K562 (cell line): ENCODE data around the gene IL17REL. TPM values are rescaled to one million over a fixed set of nuclear protein-coding genes. Genes with fewer than 3 reads are reported as not detected.
A peak's percentile ranks its signal among the peaks of the same experiment; 100 is the strongest.

Source experiments
- CBX5 ChIP-seq: IDR thresholded peaks from 2 replicates; pipeline ENCODE4 v1.6.1; 2014; ENCODE audit warnings: low read depth, borderline replicate concordance
- CCAR2 ChIP-seq: fragments of 200-400 bp; formaldehyde crosslinking; IDR thresholded peaks from 2 replicates; pipeline ENCODE4 v1.6.1; 2017; ENCODE audit warnings: mild to moderate bottlenecking, low read depth, low read length
- EP400 ChIP-seq: fragments of 450-650 bp; IDR thresholded peaks from 2 replicates; pipeline ENCODE4 v1.6.1; 2017; ENCODE audit warnings: antibody characterized with exemption, mild to moderate bottlenecking, moderate library complexity
- FIP1L1 ChIP-seq: fragments of 200-400 bp; formaldehyde crosslinking; IDR thresholded peaks from 2 replicates; pipeline ENCODE4 v1.6.1; 2018; ENCODE audit warnings: mild to moderate bottlenecking, low read depth, low read length; ENCODE audit not compliant: poor library complexity, severe bottlenecking
- FOXO4 ChIP-seq: fragments of 450-650 bp; formaldehyde crosslinking; IDR thresholded peaks from 2 replicates; pipeline ENCODE4 v1.4.0; 2020; ENCODE audit warnings: mild to moderate bottlenecking, moderate library complexity
- HDAC8 ChIP-seq: fragments of 450-650 bp; IDR thresholded peaks from 2 replicates; pipeline ENCODE4 v1.6.1; 2016; ENCODE audit warnings: mild to moderate bottlenecking, missing genetic modification characterization, moderate library complexity, missing compliant biosample characterization
- HNRNPUL1 ChIP-seq: fragments of 200-400 bp; formaldehyde crosslinking; IDR thresholded peaks from 2 replicates; pipeline ENCODE4 v1.6.1; 2017; ENCODE audit warnings: low read length
- MECOM ChIP-seq: fragments of 250-450 bp; sonication (Bioruptor Pico); IDR thresholded peaks from 2 replicates; pipeline ENCODE4 v1.8.0; 2022; ENCODE audit warnings: inconsistent platforms
- MIER1 ChIP-seq: fragments of 450-650 bp; IDR thresholded peaks from 2 replicates; pipeline ENCODE4 v1.6.1; 2016; ENCODE audit warnings: antibody characterized with exemption, mild to moderate bottlenecking, low read depth
- NEUROD1 ChIP-seq: fragments of 150-350 bp; IDR thresholded peaks from 2 replicates; pipeline ENCODE4 v1.6.1; 2014; ENCODE audit warnings: borderline replicate concordance, low read length, low read depth; ENCODE audit not compliant: partially characterized antibody
- RBM22 ChIP-seq: fragments of 200-400 bp; formaldehyde crosslinking; IDR thresholded peaks from 2 replicates; pipeline ENCODE4 v1.6.1; 2018; ENCODE audit warnings: low read length, low read depth; ENCODE audit not compliant: poor library complexity, severe bottlenecking
- RBM39 ChIP-seq: fragments of 200-400 bp; formaldehyde crosslinking; optimal IDR thresholded peaks from 2 replicates; pipeline ENCODE3; 2018; ENCODE audit warnings: low read depth, low read length
- SETDB1 ChIP-seq: IDR thresholded peaks from one replicate; pipeline ENCODE4 v1.6.1; 2012; ENCODE audit warnings: low read length, control low read depth, inconsistent platforms
- SMAD1 ChIP-seq: fragments of 150-350 bp; IDR thresholded peaks from 2 replicates; pipeline ENCODE4 v1.6.1; 2014; ENCODE audit warnings: low read length, low read depth; ENCODE audit not compliant: partially characterized antibody
- SMARCA5 ChIP-seq: fragments of 450-650 bp; IDR thresholded peaks from 2 replicates; pipeline ENCODE4 v1.6.1; 2016
- SNAPC5 ChIP-seq: fragments of 250-450 bp; sonication (Bioruptor Pico); IDR thresholded peaks from 2 replicates; pipeline ENCODE4 v1.8.0; 2021; ENCODE audit warnings: moderate library complexity, mild to moderate bottlenecking, inconsistent platforms
- TAF1 ChIP-seq: IDR thresholded peaks from 2 replicates; pipeline ENCODE4 v1.6.1; 2011; ENCODE audit warnings: mild to moderate bottlenecking, low read length, moderate library complexity; ENCODE audit not compliant: insufficient read depth, control insufficient read depth, severe bottlenecking; ENCODE audit errors: extremely low read depth
- THRAP3 ChIP-seq: fragments of 450-650 bp; IDR thresholded peaks from 2 replicates; pipeline ENCODE4 v1.6.1; 2016; ENCODE audit warnings: mild to moderate bottlenecking, inconsistent platforms, borderline replicate concordance
- U2AF2 ChIP-seq: fragments of 200-400 bp; formaldehyde crosslinking; optimal IDR thresholded peaks from 2 replicates; pipeline ENCODE3; 2017; ENCODE audit warnings: low read depth, mild to moderate bottlenecking, low read length
- XRCC3 ChIP-seq: fragments of 450-650 bp; IDR thresholded peaks from 2 replicates; pipeline ENCODE4 v1.6.1; 2017; ENCODE audit warnings: mild to moderate bottlenecking, moderate library complexity
- ZBTB5 ChIP-seq: fragments of 450-650 bp; IDR thresholded peaks from 2 replicates; pipeline ENCODE4 v1.6.1; 2017; ENCODE audit warnings: antibody characterized with exemption
- ZNF274 ChIP-seq: IDR thresholded peaks from 2 replicates; pipeline ENCODE4 v1.6.1; 2011; ENCODE audit warnings: low read depth, mild to moderate bottlenecking, low read length, moderate library complexity, borderline replicate concordance
- ZNF311 ChIP-seq: fragments of 250-450 bp; sonication (Bioruptor Pico); IDR thresholded peaks from 2 replicates; pipeline ENCODE4 v1.4.0; 2020; ENCODE audit warnings: mild to moderate bottlenecking, moderate library complexity
- ZNF639 ChIP-seq, 2 experiments: fragments of 200-800 bp in 1 of 2; sonication (Bioruptor generic) in 1 of 2; sonication (generic) in 1 of 2; formaldehyde crosslinking in 1 of 2; IDR thresholded peaks in 1 of 2; conservative IDR thresholded peaks in 1 of 2; 2 replicates each; pipeline versions ENCODE4 v1.5.0 to v1.6.1; 2016 to 2020; ENCODE audit warnings: missing compliant biosample characterization in 1 of 2, missing genetic modification characterization in 1 of 2, missing genetic modification reagents in 1 of 2
- ZNF668 ChIP-seq: fragments of 250-450 bp; sonication (Bioruptor Pico); IDR thresholded peaks from 2 replicates; pipeline ENCODE4 v1.8.0; 2022; ENCODE audit warnings: mild to moderate bottlenecking, inconsistent platforms
- polyA plus RNA-seq, 8 experiments: library from polyadenylated mRNA; depleted of rRNA in 4 of 8; stranded (reverse) in 5 of 8; unstranded in 3 of 8; fragments of >200 nt; fragmentation: Nextera tagmentation in 2 of 8; fragmentation: Illumina TruSeq in 1 of 8; extraction: Ambion mirVana in 2 of 8; extraction: Trizol in 1 of 8; gene quantifications; 2 replicates each; pipeline versions ENCODE4 v1.2.1 to v1.2.3, GENCODE V29; 2011 to 2014; ENCODE audit warnings: inconsistent platforms in 1 of 8, missing spikeins in 1 of 8
- total RNA-seq, 7 experiments: library from RNA; depleted of rRNA in 6 of 7; stranded (reverse); fragments of >200 nt in 6 of 7; fragmentation: Illumina TruSeq in 2 of 7; extraction: Trizol in 2 of 7; gene quantifications; 2 replicates each; pipeline versions ENCODE4 v1.2.1 to v1.2.3, GENCODE V29; 2011 to 2021; ENCODE audit warnings: low replicate concordance in 1 of 7

The IL17REL gene
- total and polyA plus RNA-seq, 9 of the 15 experiments (the other 6 are each of a cell fraction or from before 2014, with no cell fraction given): 0.05 to 0.42 (median 0.11) TPM; not detected in 4

- TF ChIP-seq ZNF311 (CRISPR knock-in tag) (no peak), CBX5 (no peak), CCAR2 (no peak), SMAD1 (no peak), SMARCA5 (no peak), ZNF274 (no peak), RBM22 (no peak), SETDB1 (no peak), NEUROD1 (no peak), FOXO4 (CRISPR knock-in tag) (no peak), MECOM (CRISPR knock-in tag) (no peak), THRAP3 (no peak), TAF1 (peak; percentile 80), FIP1L1 (peak; percentile 59), HDAC8 (tag) (no peak), SNAPC5 (no peak), RBM39 (no peak), XRCC3 (no peak), U2AF2 (no peak), ZNF668 (no peak), EP400 (peak; percentile 91), ZNF639 (CRISPR knock-in tag; conservative IDR thresholded peaks at IDR 0.05 in 1 of 2, IDR thresholded peaks at IDR 0.05 in 1 of 2) (no peak), HNRNPUL1 (no peak), MIER1 (no peak), ZBTB5 (no peak)
These were observed 52.2 kb downstream of the IL17REL start, which contains the start of gene PIM3 (continued) for GRCh38 chr22:49960159-49961004.
